Natural killer cell (primary cell): ENCODE measurements around the gene DDR2. TPM values are rescaled to one million over a fixed set of nuclear protein-coding genes. Genes with fewer than 3 reads are reported as not detected.

Experiments
- ATAC-seq, 3 donors: fragments of 150-1000 bp in 2 of 3; fragments of 200-7000 bp in 1 of 3; cut with Tn5 transposase; 1 replicate in 1 of 3; 2 replicates in 2 of 3; pipeline ENCODE4 v1.10.0; 2021; ENCODE audit warnings: mild to moderate bottlenecking in 2 of 3, moderate library complexity in 2 of 3
- DNase-seq, 2 donors: peaks; one replicate each; pipeline versions ENCODE4 v3.0.0 to v3.0.0-alpha.2; 2013 to 2021; ENCODE audit warnings: mixed read lengths in 1 of 2
- H3K27ac ChIP-seq: one replicate; pipeline ENCODE4 v1.5.1; 2013; ENCODE audit warnings: mild to moderate bottlenecking, low read length
- H3K27me3 ChIP-seq: one replicate; pipeline ENCODE4 v1.6.1; 2013; ENCODE audit warnings: low read length; ENCODE audit not compliant: control insufficient read depth, insufficient read depth
- H3K36me3 ChIP-seq: one replicate; pipeline ENCODE4 v1.6.1; 2013; ENCODE audit warnings: low read length; ENCODE audit not compliant: control insufficient read depth, insufficient read depth
- H3K4me1 ChIP-seq: one replicate; pipeline ENCODE4 v1.6.1; 2013; ENCODE audit warnings: low read length; ENCODE audit not compliant: control insufficient read depth, insufficient read depth
- H3K4me3 ChIP-seq: one replicate; pipeline ENCODE4 v1.5.1; 2013; ENCODE audit warnings: low read length
- H3K9me3 ChIP-seq: one replicate; pipeline ENCODE4 v1.6.1; 2013; ENCODE audit warnings: low read length; ENCODE audit not compliant: control insufficient read depth, insufficient read depth
- H3K27ac Mint-ChIP-seq, 2 donors: one replicate each; pipeline ENCODE4 v1.8.0; 2022; ENCODE audit warnings: mild to moderate bottlenecking in 2 of 2, mixed read lengths in 2 of 2, moderate library complexity in 1 of 2
- H3K27me3 Mint-ChIP-seq, 2 donors: one replicate each; pipeline ENCODE4 v1.8.0; 2022; ENCODE audit warnings: low read depth in 2 of 2, mixed read lengths in 2 of 2
- H3K36me3 Mint-ChIP-seq: one replicate; pipeline ENCODE4 v1.8.0; 2022; ENCODE audit warnings: mixed read lengths
- H3K4me1 Mint-ChIP-seq, 2 donors: one replicate each; pipeline ENCODE4 v1.8.0; 2022; ENCODE audit warnings: mixed read lengths in 2 of 2
- H3K4me3 Mint-ChIP-seq: one replicate; pipeline ENCODE4 v1.8.0; 2022; ENCODE audit warnings: mild to moderate bottlenecking, moderate library complexity, mixed read lengths
- H3K9me3 Mint-ChIP-seq, 2 donors: one replicate each; pipeline ENCODE4 v1.8.0; 2022; ENCODE audit warnings: mixed read lengths in 2 of 2
- WGBS: methylation state at CpG from one replicate; pipeline ENCODE4 v1.1.7; 2013; ENCODE audit warnings: missing lambda C conversion rate; ENCODE audit not compliant: insufficient coverage; 5-methylcytosine and 5-hydroxymethylcytosine counted together
- intact Hi-C: fragments of 100-400 bp; cut with micrococcal nuclease; formaldehyde crosslinking; loops from one replicate; pipeline ENCODE4 v1.14.2; 2022
- total RNA-seq, 4 donors: library from RNA; stranded (reverse); fragments of 120-200 nt in 1 of 4; gene quantifications; one replicate each; pipeline versions ENCODE4 v1.2.3 to v1.2.4, GENCODE V29; 2013 to 2022
- TF ChIP-seq, protein P1 (sequence below): fragments of 200-600 bp; IDR thresholded peaks from one replicate; pipeline ENCODE4 v1.8.0; 2022; ENCODE audit warnings: antibody characterized with exemption

The DDR2 gene
- total RNA-seq, 3 donors from 2014 or later (not counting 1 experiment from before 2014, with no cell fraction given) = 1.5 to 2.0 (median 1.8) TPM

DNA sequence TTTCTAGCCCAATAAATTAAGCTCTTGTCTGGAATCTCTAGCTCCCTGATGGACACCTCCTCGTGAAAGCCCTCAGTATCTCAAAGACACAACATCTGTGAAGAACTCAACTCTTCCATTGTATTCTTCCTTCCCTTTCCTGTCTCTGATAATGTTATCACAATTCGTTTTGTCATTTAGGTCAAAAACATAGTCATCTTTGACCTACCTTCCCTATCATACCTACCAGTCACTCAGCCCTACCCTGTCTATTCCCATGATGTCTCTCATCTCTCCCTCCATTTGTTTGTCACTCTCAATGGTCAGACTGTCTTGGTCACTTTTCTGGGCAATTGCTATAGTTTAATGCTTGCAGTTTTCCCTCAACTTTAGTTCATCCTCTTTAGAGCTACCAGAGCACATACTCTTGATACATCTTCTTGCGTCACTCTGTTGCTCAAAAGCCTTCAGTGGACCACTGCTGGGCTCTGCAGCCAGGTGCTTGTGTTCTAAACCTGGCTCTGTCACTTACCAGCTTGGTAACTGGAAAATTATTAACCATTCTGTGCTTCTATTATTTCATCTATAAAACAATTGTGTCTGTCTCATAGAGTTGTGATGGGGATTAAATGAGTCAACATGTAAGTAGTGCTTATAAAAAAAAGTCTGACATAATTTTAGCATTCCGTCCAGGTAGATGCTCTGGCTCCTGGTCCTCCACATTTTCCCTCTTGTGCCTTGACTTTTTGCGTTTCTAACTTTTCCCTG, 39.6 kb downstream of the DDR2 start:
- H3K4me3 Mint-ChIP-seq = no peak overlapping the region
- Histone ChIP-seq H3K27me3 (no peaks in the 10 kb centered on the region), H3K9me3 (no peaks in the 10 kb centered on the region), H3K4me3 (no peak overlapping the region), H3K4me1 (no peaks in the 10 kb centered on the region), H3K36me3 (no peaks in the 10 kb centered on the region), H3K27ac (no peak overlapping the region)
- H3K36me3 Mint-ChIP-seq = no peaks in the 10 kb centered on the region
- no peak overlapping the region for H3K27ac Mint-ChIP-seq
- intact Hi-C loops = no loop called here
- TF ChIP-seq, protein P1, sequence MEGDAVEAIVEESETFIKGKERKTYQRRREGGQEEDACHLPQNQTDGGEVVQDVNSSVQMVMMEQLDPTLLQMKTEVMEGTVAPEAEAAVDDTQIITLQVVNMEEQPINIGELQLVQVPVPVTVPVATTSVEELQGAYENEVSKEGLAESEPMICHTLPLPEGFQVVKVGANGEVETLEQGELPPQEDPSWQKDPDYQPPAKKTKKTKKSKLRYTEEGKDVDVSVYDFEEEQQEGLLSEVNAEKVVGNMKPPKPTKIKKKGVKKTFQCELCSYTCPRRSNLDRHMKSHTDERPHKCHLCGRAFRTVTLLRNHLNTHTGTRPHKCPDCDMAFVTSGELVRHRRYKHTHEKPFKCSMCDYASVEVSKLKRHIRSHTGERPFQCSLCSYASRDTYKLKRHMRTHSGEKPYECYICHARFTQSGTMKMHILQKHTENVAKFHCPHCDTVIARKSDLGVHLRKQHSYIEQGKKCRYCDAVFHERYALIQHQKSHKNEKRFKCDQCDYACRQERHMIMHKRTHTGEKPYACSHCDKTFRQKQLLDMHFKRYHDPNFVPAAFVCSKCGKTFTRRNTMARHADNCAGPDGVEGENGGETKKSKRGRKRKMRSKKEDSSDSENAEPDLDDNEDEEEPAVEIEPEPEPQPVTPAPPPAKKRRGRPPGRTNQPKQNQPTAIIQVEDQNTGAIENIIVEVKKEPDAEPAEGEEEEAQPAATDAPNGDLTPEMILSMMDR = no peak
- H3K9me3 Mint-ChIP-seq = no peaks in the 10 kb centered on the region
- DNase-seq (no peak), ATAC-seq (no peak)
- 71% methylated on average over 5 of the region's 5 CpGs for WGBS
- no peaks in the 10 kb centered on the region for H3K27me3 Mint-ChIP-seq
- H3K4me1 Mint-ChIP-seq = no peaks in the 10 kb centered on the region

GRCh38 chr1:162672622-162673260, 40.5 kb downstream of the DDR2 start:
- DNase-seq (no peak), ATAC-seq (no peak)
- no peaks in the 10 kb centered on the region for H3K9me3 Mint-ChIP-seq
- no peak overlapping the region for H3K27ac ChIP-seq
- no peaks in the 10 kb centered on the region for H3K36me3 ChIP-seq
- TF ChIP-seq, protein P1 = no peak
- H3K9me3 ChIP-seq = no peaks in the 10 kb centered on the region
- intact Hi-C loops = no loop called here
- no peaks in the 10 kb centered on the region for H3K27me3 ChIP-seq
- no peak overlapping the region for H3K4me3 Mint-ChIP-seq
- no peaks in the 10 kb centered on the region for H3K36me3 Mint-ChIP-seq
- no peak overlapping the region for H3K4me3 ChIP-seq
- peaks cover 0 to 3% of the 10 kb centered on the region in 2 donors for H3K27me3 Mint-ChIP-seq
- H3K27ac Mint-ChIP-seq = no peak overlapping the region
- WGBS = 87% methylated on average over 2 of the region's 3 CpGs
- no peaks in the 10 kb centered on the region for H3K4me1 ChIP-seq
- H3K4me1 Mint-ChIP-seq = no peaks in the 10 kb centered on the region

DNA sequence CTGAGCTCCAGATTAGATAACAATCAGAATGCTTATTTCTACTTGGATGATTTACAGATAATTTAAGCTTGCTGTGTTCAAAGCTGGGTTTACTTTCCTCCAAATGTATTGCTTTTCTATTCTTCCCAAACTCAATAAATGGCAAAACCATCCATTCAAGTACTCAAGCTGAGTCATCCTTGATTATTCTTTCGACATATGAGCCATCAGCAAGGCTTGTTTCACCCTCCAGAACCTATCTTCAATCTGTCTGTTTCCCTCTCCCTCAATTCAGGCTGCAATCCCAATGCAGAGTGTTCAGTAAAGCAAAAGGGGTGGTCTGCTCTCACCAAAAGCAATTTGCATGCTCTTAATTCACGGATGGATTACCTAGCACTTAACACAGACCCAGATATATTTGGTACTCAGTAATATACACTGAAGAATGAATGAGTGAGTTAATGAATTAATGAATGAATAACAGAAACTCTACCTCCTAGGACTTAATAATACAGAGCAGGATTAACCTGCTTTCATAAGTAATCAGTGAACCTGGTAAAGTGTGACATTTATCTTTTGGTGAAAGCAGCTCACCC, 41.9 kb downstream of the DDR2 start:
- Histone ChIP-seq H3K27ac (no peak overlapping the region), H3K4me1 (no peaks in the 10 kb centered on the region), H3K4me3 (no peak overlapping the region), H3K27me3 (no peaks in the 10 kb centered on the region), H3K9me3 (no peaks in the 10 kb centered on the region), H3K36me3 (no peaks in the 10 kb centered on the region)
- 83% methylated on average over 1 of the region's 2 CpGs for WGBS
- Mint-ChIP-seq H3K4me3 (no peak overlapping the region), H3K36me3 (no peaks in the 10 kb centered on the region), H3K4me1 (no peaks in the 10 kb centered on the region), H3K27ac (no peak overlapping the region), H3K9me3 (no peaks in the 10 kb centered on the region), H3K27me3 (peaks cover 0 to 3% of the 10 kb centered on the region in 2 donors)
- intact Hi-C loops = no loop called here
- no peak for DNase-seq
- ATAC-seq = no peak
- TF ChIP-seq, protein P1 = no peak
